H9 (cell line): ENCODE results near the gene SBK3. TPM values are rescaled to one million over a fixed set of nuclear protein-coding genes. Genes with fewer than 3 reads are reported as not detected.

Experiments used
- DNase-seq: peaks from one replicate; pipeline ENCODE4 v3.0.0-alpha.2; 2017
- H2AFZ ChIP-seq: one replicate; pipeline ENCODE4 v1.6.1; 2013; ENCODE audit warnings: mild to moderate bottlenecking, low read length, control low read depth, moderate library complexity
- H2AK5ac ChIP-seq: 2 replicates; pipeline ENCODE4 v1.6.1; 2013; ENCODE audit warnings: low read length, control low read depth, mixed read lengths; ENCODE audit not compliant: insufficient read length
- H2BK120ac ChIP-seq: one replicate; pipeline ENCODE4 v1.6.1; 2013; ENCODE audit warnings: low read depth, mild to moderate bottlenecking, low read length, control low read depth, inconsistent platforms; ENCODE audit not compliant: poor library complexity, severe bottlenecking
- H2BK12ac ChIP-seq: 2 replicates; pipeline ENCODE4 v1.6.1; 2013; ENCODE audit warnings: low read length, control low read depth, mixed read lengths, low read depth; ENCODE audit not compliant: insufficient read length
- H2BK15ac ChIP-seq: 2 replicates; pipeline ENCODE4 v1.6.1; 2013; ENCODE audit warnings: low read depth, low read length, control low read depth
- H2BK20ac ChIP-seq: one replicate; pipeline ENCODE4 v1.6.1; 2013; ENCODE audit warnings: low read depth, mild to moderate bottlenecking, low read length, control low read depth, inconsistent platforms; ENCODE audit not compliant: poor library complexity, severe bottlenecking
- H2BK5ac ChIP-seq: 2 replicates; pipeline ENCODE4 v1.6.1; 2013; ENCODE audit warnings: low read length, control low read depth, mixed read lengths; ENCODE audit not compliant: insufficient read length
- H3K14ac ChIP-seq: 2 replicates; pipeline ENCODE4 v1.6.1; 2013; ENCODE audit warnings: low read length, control low read depth; ENCODE audit not compliant: insufficient read depth
- H3K18ac ChIP-seq: 2 replicates; pipeline ENCODE4 v1.6.1; 2013; ENCODE audit warnings: low read depth, mild to moderate bottlenecking, mixed read lengths, low read length, control low read depth; ENCODE audit not compliant: insufficient read length
- H3K23ac ChIP-seq: 2 replicates; pipeline ENCODE4 v1.6.1; 2013; ENCODE audit warnings: low read length, control low read depth, mixed read lengths, low read depth; ENCODE audit not compliant: insufficient read length
- H3K23me2 ChIP-seq: 2 replicates; pipeline ENCODE4 v1.6.1; 2013; ENCODE audit warnings: low read depth, mild to moderate bottlenecking, mixed read lengths, low read length, control low read depth; ENCODE audit not compliant: insufficient read length, poor library complexity, severe bottlenecking
- H3K27ac ChIP-seq: 2 replicates; pipeline ENCODE4 v1.5.1; 2013; ENCODE audit warnings: low read length, control low read depth, mixed read lengths, low read depth; ENCODE audit not compliant: insufficient read length
- H3K27me3 ChIP-seq: 2 replicates; pipeline ENCODE4 v1.6.1; 2013; ENCODE audit warnings: low read length, control low read depth, inconsistent platforms; ENCODE audit not compliant: insufficient read depth
- H3K4ac ChIP-seq: 2 replicates; pipeline ENCODE4 v1.6.1; 2013; ENCODE audit warnings: low read depth, mild to moderate bottlenecking, control low read depth, inconsistent platforms, low read length, moderate library complexity
- H3K4me1 ChIP-seq: 2 replicates; pipeline ENCODE4 v1.6.1; 2013; ENCODE audit warnings: low read length, control low read depth, inconsistent platforms; ENCODE audit not compliant: insufficient read depth
- H3K4me2 ChIP-seq: 2 replicates; pipeline ENCODE4 v1.6.1; 2013; ENCODE audit warnings: low read length, control low read depth, mixed read lengths; ENCODE audit not compliant: insufficient read length, insufficient read depth
- H3K56ac ChIP-seq: 2 replicates; pipeline ENCODE4 v1.6.1; 2013; ENCODE audit warnings: low read depth, mild to moderate bottlenecking, mixed read lengths, low read length, control low read depth; ENCODE audit not compliant: insufficient read length
- H3K79me1 ChIP-seq: 2 replicates; pipeline ENCODE4 v1.6.1; 2013; ENCODE audit warnings: low read depth, mild to moderate bottlenecking, moderate library complexity, low read length, control low read depth, inconsistent platforms; ENCODE audit not compliant: insufficient read depth, poor library complexity, severe bottlenecking
- H3K79me2 ChIP-seq: 2 replicates; pipeline ENCODE4 v1.6.1; 2013; ENCODE audit warnings: low read length, control low read depth, inconsistent platforms; ENCODE audit not compliant: insufficient read depth
- H3K9ac ChIP-seq: 2 replicates; pipeline ENCODE4 v1.6.1; 2013; ENCODE audit warnings: low read length, control low read depth, mixed read lengths; ENCODE audit not compliant: insufficient read length; ENCODE audit errors: extremely low read depth
- H3K9me3 ChIP-seq: one replicate; pipeline ENCODE4 v1.6.1; 2013; ENCODE audit warnings: low read depth, low read length, inconsistent platforms; ENCODE audit not compliant: control insufficient read depth
- H3T11ph ChIP-seq: one replicate; pipeline ENCODE4 v1.6.1; 2013; ENCODE audit warnings: mild to moderate bottlenecking, low read length, control low read depth, inconsistent platforms
- H4K20me1 ChIP-seq: one replicate; pipeline ENCODE4 v1.6.1; 2013; ENCODE audit not compliant: control insufficient read depth, insufficient read length, insufficient read depth
- H4K5ac ChIP-seq: 2 replicates; pipeline ENCODE4 v1.6.1; 2013; ENCODE audit warnings: low read depth, mild to moderate bottlenecking, mixed read lengths, low read length, control low read depth; ENCODE audit not compliant: insufficient read length
- H4K8ac ChIP-seq: replicated peaks from 2 replicates; pipeline ENCODE4 v1.6.1; 2013; ENCODE audit warnings: low read length, control low read depth, mixed read lengths, low read depth; ENCODE audit not compliant: insufficient read length
- H4K91ac ChIP-seq: 2 replicates; pipeline ENCODE4 v1.6.1; 2013; ENCODE audit warnings: low read depth, mild to moderate bottlenecking, moderate library complexity, mixed read lengths, low read length, control low read depth; ENCODE audit not compliant: insufficient read length
- H3K27ac Mint-ChIP-seq, 3 experiments: 2 replicates in 2 of 3; 3 replicates in 1 of 3; pipeline ENCODE4 v1.8.0; 2020 to 2021; ENCODE audit warnings: mixed read lengths in 3 of 3, mild to moderate bottlenecking in 1 of 3, moderate library complexity in 1 of 3
- H3K27me3 Mint-ChIP-seq: 2 replicates; pipeline ENCODE4 v1.8.0; 2021; ENCODE audit warnings: low read depth, mild to moderate bottlenecking, moderate library complexity, mixed read lengths
- H3K36me3 Mint-ChIP-seq, 3 experiments: 2 replicates in 2 of 3; 3 replicates in 1 of 3; pipeline ENCODE4 v1.8.0; 2020 to 2021; ENCODE audit warnings: low read depth in 3 of 3, mixed read lengths in 3 of 3; ENCODE audit not compliant: insufficient read depth in 1 of 3
- H3K4me1 Mint-ChIP-seq, 2 experiments: 2 replicates each; pipeline ENCODE4 v1.8.0; 2020; ENCODE audit warnings: mixed read lengths in 2 of 2
- H3K4me3 Mint-ChIP-seq, 2 experiments: 2 replicates in 1 of 2; 3 replicates in 1 of 2; pipeline ENCODE4 v1.8.0; 2020 to 2021; ENCODE audit warnings: mild to moderate bottlenecking in 2 of 2, mixed read lengths in 2 of 2, moderate library complexity in 1 of 2
- H3K9me3 Mint-ChIP-seq, 2 experiments: 2 replicates in 1 of 2; 3 replicates in 1 of 2; pipeline ENCODE4 v1.8.0; 2020; ENCODE audit warnings: mild to moderate bottlenecking in 2 of 2, mixed read lengths in 2 of 2, moderate library complexity in 1 of 2
- CTCF ChIP-seq: fragments of 200-600 bp; sonication (generic); conservative IDR thresholded peaks from 3 replicates; pipeline ENCODE4 v1.8.0; 2021; ENCODE audit warnings: antibody characterized with exemption, mild to moderate bottlenecking
- WGBS: extraction: QIAGEN DNeasy Blood & Tissue Kit; methylation state at CpG from one replicate; pipeline ENCODE4 v1.1.7; 2013; ENCODE audit warnings: missing lambda C conversion rate, low lambda C conversion rate, mixed read lengths; ENCODE audit not compliant: insufficient read length; ENCODE audit errors: extremely low coverage; 5-methylcytosine and 5-hydroxymethylcytosine counted together
- total RNA-seq: library from RNA; stranded (reverse); gene quantifications from 2 replicates; pipeline ENCODE4 v1.2.1, GENCODE V29; 2021

The SBK3 gene
- total RNA-seq, 1 experiment from 2014 or later: 0.70 TPM

GRCh38 chr19:55493052-55493644 is 52.2 kb downstream of the SBK3 start:
- Mint-ChIP-seq H3K9me3 (no peaks in the 10 kb centered on the region), H3K27me3 (peaks cover 12% of the 10 kb centered on the region), H3K36me3 (no peaks in the 10 kb centered on the region; a peak in 1 of 7 replicates), H3K4me3 (no peak overlapping the region), H3K27ac (no peak overlapping the region), H3K4me1 (peaks cover 23 to 37% of the 10 kb centered on the region in 2 experiments)
- no peak for DNase-seq
- Histone ChIP-seq H4K20me1 (no peaks in the 10 kb centered on the region), H3T11ph (no peak overlapping the region), H3K27me3 (no peaks in the 10 kb centered on the region), H3K9me3 (no peaks in the 10 kb centered on the region), H3K18ac (no peak overlapping the region), H3K56ac (no peak overlapping the region), H2BK15ac (no peak overlapping the region), H3K4ac (no peak overlapping the region), H3K4me1 (no peaks in the 10 kb centered on the region), H3K27ac (no peak overlapping the region), H2BK12ac (no peak overlapping the region), H3K79me2 (no peaks in the 10 kb centered on the region), H4K8ac (no peak overlapping the region), H2AFZ (no peak overlapping the region), H3K23ac (no peak overlapping the region), H3K14ac (no peak overlapping the region; the same call in 1 of the 2 replicates), H2BK120ac (no peak overlapping the region), H3K23me2 (peaks cover 5% of the 10 kb centered on the region), H3K79me1 (no peaks in the 10 kb centered on the region), H4K5ac (no peak overlapping the region), H4K91ac (no peak overlapping the region), H2AK5ac (no peak overlapping the region), H3K9ac (no peak overlapping the region), H2BK20ac (no peak overlapping the region), H3K4me2 (no peak overlapping the region), H2BK5ac (no peak overlapping the region)
- no peak for TF ChIP-seq CTCF
- WGBS: no CpG with 5 or more reads among the region's 18 CpGs
